Spleen (tissue), 7 donors: ENCODE measurements around the gene GAL3ST1.

Source experiments
- POLR2A ChIP-seq, 3 donors: fragments of 450-650 bp; IDR thresholded peaks; one replicate each; pipeline ENCODE4 v1.5.1; 2017; ENCODE audit warnings: antibody characterized with exemption in 3 of 3, mild to moderate bottlenecking in 1 of 3
- POLR2AphosphoS5 ChIP-seq, 3 donors: sonication (generic); formaldehyde crosslinking; IDR thresholded peaks; one replicate each; pipeline ENCODE4 v1.5.1; 2017; ENCODE audit warnings: antibody characterized with exemption in 3 of 3
- TF ChIP-seq, protein P1 (sequence below), 11 experiments: fragments of 200-600 bp in 7 of 11; fragments of 450-650 bp in 4 of 11; sonication (generic) in 4 of 11; IDR thresholded peaks in 8 of 11; conservative IDR thresholded peaks in 3 of 11; 1 replicate in 7 of 11; 2 replicates in 4 of 11; pipeline versions ENCODE4 v1.4.0 to v1.8.0; 2016 to 2021; ENCODE audit warnings: antibody characterized with exemption in 11 of 11, inconsistent platforms in 4 of 11, mild to moderate bottlenecking in 1 of 11
- donor health status: DM: no; HTN: no; CAD: no; lungs with moderate emphysema.
- donor health status: DM: no; HTN: no; CAD: no.
- donor health status: DM: no; HTN: no; CAD: no.

- TF ChIP-seq, protein P1, sequence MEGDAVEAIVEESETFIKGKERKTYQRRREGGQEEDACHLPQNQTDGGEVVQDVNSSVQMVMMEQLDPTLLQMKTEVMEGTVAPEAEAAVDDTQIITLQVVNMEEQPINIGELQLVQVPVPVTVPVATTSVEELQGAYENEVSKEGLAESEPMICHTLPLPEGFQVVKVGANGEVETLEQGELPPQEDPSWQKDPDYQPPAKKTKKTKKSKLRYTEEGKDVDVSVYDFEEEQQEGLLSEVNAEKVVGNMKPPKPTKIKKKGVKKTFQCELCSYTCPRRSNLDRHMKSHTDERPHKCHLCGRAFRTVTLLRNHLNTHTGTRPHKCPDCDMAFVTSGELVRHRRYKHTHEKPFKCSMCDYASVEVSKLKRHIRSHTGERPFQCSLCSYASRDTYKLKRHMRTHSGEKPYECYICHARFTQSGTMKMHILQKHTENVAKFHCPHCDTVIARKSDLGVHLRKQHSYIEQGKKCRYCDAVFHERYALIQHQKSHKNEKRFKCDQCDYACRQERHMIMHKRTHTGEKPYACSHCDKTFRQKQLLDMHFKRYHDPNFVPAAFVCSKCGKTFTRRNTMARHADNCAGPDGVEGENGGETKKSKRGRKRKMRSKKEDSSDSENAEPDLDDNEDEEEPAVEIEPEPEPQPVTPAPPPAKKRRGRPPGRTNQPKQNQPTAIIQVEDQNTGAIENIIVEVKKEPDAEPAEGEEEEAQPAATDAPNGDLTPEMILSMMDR (IDR thresholded peaks at IDR 0.05 in 8 of 11, conservative IDR thresholded peaks at IDR 0.05 in 3 of 11) = no peak
- no peak for TF ChIP-seq POLR2AphosphoS5 (IDR thresholded peaks at IDR 0.05)
- TF ChIP-seq POLR2A (IDR thresholded peaks at IDR 0.05) = no peak
Observed at GRCh38 chr22:30531651-30532608, 42.5 kb downstream of the GAL3ST1 start.
